Measurements from ENCODE around the gene GPR108.

Gene GPR108

GRCh38 chr19:6707011-6707657 is 30.2 kb downstream of the GPR108 start:
- no peak for DNase-seq (ENCODE audit: low read depth)

GRCh38 chr19:6706633-6706958 is 30.8 kb downstream of the GPR108 start:
- DNase-seq (ENCODE audit: low read depth): no peak

DNA sequence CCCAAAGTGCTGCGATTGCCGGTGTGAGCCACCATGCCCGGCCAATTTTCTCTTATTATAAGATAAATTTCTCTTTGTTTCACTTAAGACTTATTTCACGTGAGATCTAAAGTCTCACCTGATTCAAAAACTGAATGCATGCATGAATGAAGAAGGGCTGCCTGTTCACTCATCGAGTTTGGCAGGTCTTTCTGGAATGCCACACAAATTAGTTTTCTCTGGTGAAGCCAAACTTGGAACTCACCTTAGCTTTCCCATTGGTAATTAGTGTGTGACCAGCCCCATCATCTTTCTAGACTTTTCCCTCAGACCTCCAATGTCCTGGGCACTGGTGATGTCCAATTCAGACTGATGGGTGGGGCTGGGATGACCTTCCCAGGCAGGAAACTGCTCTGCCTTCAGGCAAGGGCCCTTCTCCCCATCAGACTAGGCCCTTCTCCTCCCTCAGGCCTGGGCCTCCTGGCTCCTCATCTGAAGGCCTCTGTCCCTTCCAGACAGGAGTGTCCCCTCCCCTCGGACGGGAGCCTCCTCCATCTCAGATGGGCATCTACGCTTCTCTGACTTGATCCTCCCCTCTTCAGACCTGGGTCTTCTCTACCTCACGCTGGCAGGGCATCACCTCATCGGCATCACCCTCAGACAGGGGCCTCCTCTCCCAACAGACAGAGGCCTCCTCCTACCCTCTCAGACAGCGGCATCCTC is 31.3 kb downstream of the GPR108 start:
- no peak for DNase-seq (ENCODE audit: low read depth)

- DNase-seq (ENCODE audit: low read depth): no peak
These were observed 36.6 kb downstream of the GPR108 start for GRCh38 chr19:6700586-6701316.

DNA sequence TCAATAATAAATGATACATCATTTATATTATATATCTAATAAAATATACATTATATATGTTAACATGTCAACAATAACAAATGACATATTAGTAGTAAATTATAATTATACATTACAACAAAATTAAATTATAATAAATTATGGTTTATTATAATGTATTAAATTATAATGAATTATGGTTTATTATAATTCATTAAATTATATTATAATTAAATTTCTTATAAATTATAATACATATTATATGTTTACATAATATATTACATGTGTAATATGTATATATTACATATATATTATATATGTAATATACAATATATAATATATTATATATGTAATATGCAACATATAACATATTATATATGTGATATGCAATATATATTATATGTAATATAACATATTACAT is 37.4 kb downstream of the GPR108 start:
- no peak for DNase-seq (ENCODE audit: low read depth)

- no peak for DNase-seq (ENCODE audit: low read depth)
These were observed 40.1 kb downstream of the GPR108 start for GRCh38 chr19:6697291-6697690.

- DNase-seq (ENCODE audit: low read depth): no peak
These were observed 41.0 kb downstream of the GPR108 start for GRCh38 chr19:6696239-6696820.

- DNase-seq (ENCODE audit: low read depth): no peak
These were observed 43.1 kb downstream of the GPR108 start for GRCh38 chr19:6694147-6694815.

GRCh38 chr19:6693681-6694080 is 43.7 kb downstream of the GPR108 start:
- DNase-seq (ENCODE audit: low read depth): no peak

GRCh38 chr19:6693056-6693471 is 44.3 kb downstream of the GPR108 start:
- no peak for DNase-seq (ENCODE audit: low read depth)

DNA sequence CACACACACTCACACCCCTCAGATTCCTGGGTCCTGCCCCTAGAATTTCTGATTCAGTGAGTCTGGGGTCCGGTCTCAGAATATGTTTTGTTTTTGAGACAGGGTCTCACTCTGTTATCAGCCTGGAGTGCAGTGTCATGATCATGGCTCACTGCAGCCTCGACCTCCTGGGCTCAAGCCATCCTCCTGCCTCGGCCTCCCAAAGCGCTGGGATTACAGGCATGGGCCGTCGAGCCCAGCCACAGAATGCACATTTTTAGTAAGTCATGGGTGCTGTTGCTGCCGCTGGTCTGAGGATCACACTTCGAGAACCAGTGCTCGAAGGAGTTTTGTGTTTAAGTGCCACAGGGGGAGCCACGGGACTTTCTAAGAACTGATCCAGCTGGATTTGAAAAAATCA is 45.4 kb downstream of the GPR108 start:
- DNase-seq (ENCODE audit: low read depth): no peak

- DNase-seq (ENCODE audit: low read depth): no peak
These were observed 46.0 kb downstream of the GPR108 start for GRCh38 chr19:6691342-6691741.

GRCh38 chr19:6690160-6690885 is 47.1 kb downstream of the GPR108 start:
- DNase-seq (ENCODE audit: low read depth): no peak

DNA sequence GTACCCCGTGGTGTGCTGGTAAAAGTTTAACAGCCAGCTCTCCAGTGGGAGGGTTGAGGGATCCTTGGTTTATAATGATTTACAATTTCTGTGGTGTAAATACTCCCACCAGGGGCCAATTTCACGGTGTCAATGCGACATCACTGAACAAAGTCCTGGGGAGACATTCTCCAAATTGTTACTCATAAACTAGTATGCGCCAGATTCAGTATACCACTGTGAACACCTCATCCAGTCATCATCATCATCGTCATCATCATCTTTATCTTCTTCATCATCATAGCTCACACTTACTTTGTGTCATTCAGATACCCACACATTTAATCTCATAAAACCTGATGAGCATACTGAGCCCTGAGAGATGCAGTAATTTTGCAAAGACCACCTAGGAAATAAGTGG is 50.3 kb downstream of the GPR108 start:
- no peak for DNase-seq (ENCODE audit: low read depth)

DNA sequence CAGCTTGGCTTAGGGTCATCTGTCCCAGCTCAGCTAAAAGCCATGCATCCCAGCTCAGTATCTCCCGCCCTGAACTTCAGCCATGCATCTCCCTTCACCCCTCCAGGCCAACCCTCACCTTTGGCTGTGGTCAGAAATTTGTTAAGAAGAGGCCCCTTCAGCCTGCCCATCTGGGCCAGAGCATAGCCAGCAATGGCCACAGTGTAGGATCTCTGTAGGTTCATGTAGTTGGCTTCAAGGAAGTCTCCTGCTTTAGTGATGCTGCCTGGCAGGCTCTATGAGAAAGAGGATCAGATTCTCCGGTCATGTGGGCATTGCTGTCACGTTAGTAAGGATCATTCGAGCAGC is 50.8 kb downstream of the GPR108 start:
- DNase-seq (ENCODE audit: low read depth): no peak

DNA sequence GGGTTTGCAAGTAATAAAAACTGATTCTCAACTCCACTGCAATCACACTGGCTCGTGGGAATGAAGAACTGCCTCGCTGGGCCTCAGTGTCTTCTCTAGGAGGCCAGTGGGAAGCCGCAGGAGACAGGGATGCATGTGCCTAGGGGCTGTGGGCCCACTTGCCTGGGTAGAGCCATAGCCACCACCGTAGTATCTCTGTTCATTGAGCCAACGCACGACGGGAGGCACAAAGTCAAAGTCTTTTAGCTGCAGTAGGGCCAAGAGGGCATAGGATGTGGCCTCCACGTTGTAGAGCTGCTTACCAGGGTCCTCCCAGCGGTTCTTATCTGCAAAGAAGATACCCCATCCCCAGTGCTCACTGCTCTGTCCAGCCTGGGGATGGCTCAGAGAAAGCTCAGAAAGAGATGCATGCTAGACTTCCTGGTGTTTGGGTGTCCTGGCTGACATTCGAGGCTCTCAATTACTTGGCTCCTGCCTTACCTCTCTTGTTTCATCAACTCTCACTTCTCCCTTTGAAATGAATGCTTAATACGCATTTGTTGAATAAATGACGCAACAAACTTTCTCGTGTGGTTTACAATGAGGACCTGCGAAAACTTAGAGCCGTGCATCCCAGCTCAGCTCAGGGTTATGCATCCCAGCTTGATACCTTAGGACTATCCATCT is 51.3 kb downstream of the GPR108 start:
- no peak for DNase-seq (ENCODE audit: low read depth)

DNA sequence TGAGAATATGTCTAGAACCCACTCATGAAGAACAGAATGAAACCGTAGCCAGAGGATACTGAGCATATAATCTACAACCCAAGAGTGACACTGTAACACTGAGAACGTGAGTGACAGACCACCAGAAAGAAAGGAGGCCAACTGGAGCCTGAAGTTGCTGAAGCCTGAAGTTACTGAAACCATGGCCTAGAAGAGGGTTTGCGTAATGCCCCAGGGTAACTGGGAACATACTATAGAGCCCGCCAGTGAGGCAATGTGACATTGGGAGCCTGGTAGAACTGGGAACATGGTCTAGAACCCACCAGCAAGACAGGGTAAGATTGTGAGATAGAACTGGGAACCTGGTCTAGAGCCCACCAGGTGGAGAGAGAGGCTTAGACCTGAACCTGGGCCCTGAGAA is 51.9 kb downstream of the GPR108 start:
- no peak for DNase-seq (ENCODE audit: low read depth)

- DNase-seq (ENCODE audit: low read depth): no peak
These were observed 53.4 kb downstream of the GPR108 start for GRCh38 chr19:6683971-6684370.

- no peak for DNase-seq (ENCODE audit: low read depth)
These were observed 54.7 kb downstream of the GPR108 start for GRCh38 chr19:6682607-6683128.

DNA sequence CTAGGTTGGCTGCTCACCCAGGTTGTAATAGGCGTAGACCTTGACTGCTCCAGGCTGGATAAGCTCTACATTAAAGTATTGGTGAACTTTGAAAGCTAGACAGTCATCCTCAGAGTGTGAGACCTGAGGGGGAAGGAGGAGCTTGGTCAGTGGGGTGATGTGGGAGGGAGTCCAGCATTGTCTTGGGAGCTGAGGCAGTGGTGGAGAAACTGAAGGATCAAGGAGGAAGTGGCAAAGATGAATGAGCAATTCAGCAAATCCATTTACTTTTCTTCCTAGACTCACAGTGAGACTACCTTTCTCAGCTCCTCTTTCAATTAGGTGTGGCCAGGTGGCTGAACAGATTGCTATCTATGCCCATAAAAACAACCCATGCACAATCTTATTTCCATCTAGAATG is 57.2 kb downstream of the GPR108 start:
- no peak for DNase-seq (ENCODE audit: low read depth)

Measured in CMK (cell line).